GM12875 (cell line): ENCODE measurements around the gene FMC1.

Experiments
- H3K4me3 ChIP-seq: one replicate; pipeline ENCODE4 v1.5.1; 2011; ENCODE audit warnings: low read depth, low read length, control low read depth
- CTCF ChIP-seq: IDR thresholded peaks from 2 replicates; pipeline ENCODE4 v1.5.1; 2011; ENCODE audit warnings: low read depth, mild to moderate bottlenecking, control low read depth, inconsistent platforms, low read length, moderate library complexity, borderline replicate concordance; ENCODE audit not compliant: insufficient read depth

Gene FMC1

GRCh38 chr7:139340808-139341057, 404 bp upstream of the FMC1 start:
- TF ChIP-seq CTCF: no peak
- H3K4me3 ChIP-seq: peak overlapping the region; percentile 96

GRCh38 chr7:139341776-139342226, 664 bp downstream of the FMC1 start:
- H3K4me3 ChIP-seq: peak overlapping the region; percentile 96
- no peak for TF ChIP-seq CTCF

GRCh38 chr7:139345042-139345441, 3.9 kb downstream of the FMC1 start:
- no peak overlapping the region for H3K4me3 ChIP-seq
- no peak for TF ChIP-seq CTCF

GRCh38 chr7:139351027-139351426, 9.9 kb downstream of the FMC1 start:
- no peak overlapping the region for H3K4me3 ChIP-seq
- no peak for TF ChIP-seq CTCF

- no peak for TF ChIP-seq CTCF
- H3K4me3 ChIP-seq: no peak overlapping the region
Observed at GRCh38 chr7:139354729-139355128, 13.6 kb downstream of the FMC1 start.

- TF ChIP-seq CTCF: no peak
- no peak overlapping the region for H3K4me3 ChIP-seq
Observed at GRCh38 chr7:139355320-139355719, 14.2 kb downstream of the FMC1 start.

- peak overlapping the region; percentile 90 for H3K4me3 ChIP-seq
Observed at GRCh38 chr7:139357729-139358506, 16.8 kb downstream of the FMC1 start.
